WTC11 (cell line): ENCODE measurements around the gene POMGNT2.

ENCODE experiments used
- JUN ChIP-seq: sonication (generic); formaldehyde crosslinking; IDR thresholded peaks from 2 replicates; pipeline ENCODE4 v1.8.0; 2023; ENCODE audit warnings: mild to moderate bottlenecking, missing genetic modification reagents
- MYBL2 ChIP-seq: sonication (generic); formaldehyde crosslinking; IDR thresholded peaks from 2 replicates; pipeline ENCODE4 v1.8.1; 2023; ENCODE audit warnings: mild to moderate bottlenecking, moderate library complexity, missing genetic modification reagents
- NFE2L1 ChIP-seq: sonication (generic); formaldehyde crosslinking; IDR thresholded peaks from 2 replicates; pipeline ENCODE4 v1.8.1; 2023; ENCODE audit warnings: missing genetic modification reagents
- NR2C2 ChIP-seq: sonication (generic); formaldehyde crosslinking; IDR thresholded peaks from 2 replicates; pipeline ENCODE4 v1.8.0; 2022; ENCODE audit warnings: mild to moderate bottlenecking, missing genetic modification reagents
- TP53 ChIP-seq: sonication (generic); formaldehyde crosslinking; IDR thresholded peaks from 2 replicates; pipeline ENCODE4 v1.8.1; 2023; ENCODE audit warnings: mild to moderate bottlenecking, missing genetic modification reagents
- ZBTB43 ChIP-seq: sonication (generic); formaldehyde crosslinking; IDR thresholded peaks from 2 replicates; pipeline ENCODE4 v1.8.1; 2023; ENCODE audit warnings: mild to moderate bottlenecking, missing genetic modification reagents
- ZNF121 ChIP-seq: sonication (generic); formaldehyde crosslinking; IDR thresholded peaks from 2 replicates; pipeline ENCODE4 v1.8.0; 2023; ENCODE audit warnings: missing genetic modification reagents
- ZNF671 ChIP-seq: fragments of 250-450 bp; sonication (Bioruptor Pico); IDR thresholded peaks from 2 replicates; pipeline ENCODE4 v1.8.0; 2021; ENCODE audit warnings: mild to moderate bottlenecking
- TF ChIP-seq, protein P1 (sequence below): fragments of 250-450 bp; sonication (Bioruptor Pico); IDR thresholded peaks from 2 replicates; pipeline ENCODE4 v1.9.0; 2021; ENCODE audit warnings: moderate library complexity, mild to moderate bottlenecking, inconsistent platforms, borderline replicate concordance
- TF ChIP-seq, protein P2 (sequence below): fragments of 200-600 bp; IDR thresholded peaks from 2 replicates; pipeline ENCODE4 v1.8.0; 2022; ENCODE audit warnings: antibody characterized with exemption
- TF ChIP-seq, protein P3 (sequence below): sonication (generic); formaldehyde crosslinking; IDR thresholded peaks from 2 replicates; pipeline ENCODE4 v1.8.1; 2023; ENCODE audit warnings: mild to moderate bottlenecking, missing genetic modification reagents, moderate library complexity
- TF ChIP-seq, protein P4 (sequence below): fragments of 250-450 bp; sonication (Bioruptor Pico); IDR thresholded peaks from 2 replicates; pipeline ENCODE4 v1.9.0; 2021; ENCODE audit warnings: mild to moderate bottlenecking, borderline replicate concordance
- TF ChIP-seq, protein P5 (sequence below): sonication (generic); formaldehyde crosslinking; IDR thresholded peaks from 2 replicates; pipeline ENCODE4 v1.8.0; 2022; ENCODE audit warnings: missing genetic modification reagents

GRCh38 chr3:43046583-43046982 is 59.3 kb downstream of the POMGNT2 start:
- TF ChIP-seq, protein P1, sequence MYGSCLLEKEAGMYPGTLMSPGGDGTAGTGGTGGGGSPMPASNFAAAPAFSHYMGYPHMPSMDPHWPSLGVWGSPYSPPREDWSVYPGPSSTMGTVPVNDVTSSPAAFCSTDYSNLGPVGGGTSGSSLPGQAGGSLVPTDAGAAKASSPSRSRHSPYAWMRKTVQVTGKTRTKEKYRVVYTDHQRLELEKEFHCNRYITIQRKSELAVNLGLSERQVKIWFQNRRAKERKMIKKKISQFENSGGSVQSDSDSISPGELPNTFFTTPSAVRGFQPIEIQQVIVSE: no peak
- TF ChIP-seq, protein P2, sequence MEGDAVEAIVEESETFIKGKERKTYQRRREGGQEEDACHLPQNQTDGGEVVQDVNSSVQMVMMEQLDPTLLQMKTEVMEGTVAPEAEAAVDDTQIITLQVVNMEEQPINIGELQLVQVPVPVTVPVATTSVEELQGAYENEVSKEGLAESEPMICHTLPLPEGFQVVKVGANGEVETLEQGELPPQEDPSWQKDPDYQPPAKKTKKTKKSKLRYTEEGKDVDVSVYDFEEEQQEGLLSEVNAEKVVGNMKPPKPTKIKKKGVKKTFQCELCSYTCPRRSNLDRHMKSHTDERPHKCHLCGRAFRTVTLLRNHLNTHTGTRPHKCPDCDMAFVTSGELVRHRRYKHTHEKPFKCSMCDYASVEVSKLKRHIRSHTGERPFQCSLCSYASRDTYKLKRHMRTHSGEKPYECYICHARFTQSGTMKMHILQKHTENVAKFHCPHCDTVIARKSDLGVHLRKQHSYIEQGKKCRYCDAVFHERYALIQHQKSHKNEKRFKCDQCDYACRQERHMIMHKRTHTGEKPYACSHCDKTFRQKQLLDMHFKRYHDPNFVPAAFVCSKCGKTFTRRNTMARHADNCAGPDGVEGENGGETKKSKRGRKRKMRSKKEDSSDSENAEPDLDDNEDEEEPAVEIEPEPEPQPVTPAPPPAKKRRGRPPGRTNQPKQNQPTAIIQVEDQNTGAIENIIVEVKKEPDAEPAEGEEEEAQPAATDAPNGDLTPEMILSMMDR: no peak
- TF ChIP-seq, protein P3, sequence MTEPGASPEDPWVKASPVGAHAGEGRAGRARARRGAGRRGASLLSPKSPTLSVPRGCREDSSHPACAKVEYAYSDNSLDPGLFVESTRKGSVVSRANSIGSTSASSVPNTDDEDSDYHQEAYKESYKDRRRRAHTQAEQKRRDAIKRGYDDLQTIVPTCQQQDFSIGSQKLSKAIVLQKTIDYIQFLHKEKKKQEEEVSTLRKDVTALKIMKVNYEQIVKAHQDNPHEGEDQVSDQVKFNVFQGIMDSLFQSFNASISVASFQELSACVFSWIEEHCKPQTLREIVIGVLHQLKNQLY (CRISPR knock-in tag): no peak
- TF ChIP-seq ZNF121 (CRISPR knock-in tag) (no peak), ZBTB43 (CRISPR knock-in tag) (no peak), TP53 (CRISPR knock-in tag) (no peak), MYBL2 (CRISPR knock-in tag) (no peak), ZNF671 (CRISPR knock-in tag) (no peak), JUN (no peak), NFE2L1 (CRISPR knock-in tag) (no peak), NR2C2 (CRISPR knock-in tag) (no peak)
- TF ChIP-seq, protein P4, sequence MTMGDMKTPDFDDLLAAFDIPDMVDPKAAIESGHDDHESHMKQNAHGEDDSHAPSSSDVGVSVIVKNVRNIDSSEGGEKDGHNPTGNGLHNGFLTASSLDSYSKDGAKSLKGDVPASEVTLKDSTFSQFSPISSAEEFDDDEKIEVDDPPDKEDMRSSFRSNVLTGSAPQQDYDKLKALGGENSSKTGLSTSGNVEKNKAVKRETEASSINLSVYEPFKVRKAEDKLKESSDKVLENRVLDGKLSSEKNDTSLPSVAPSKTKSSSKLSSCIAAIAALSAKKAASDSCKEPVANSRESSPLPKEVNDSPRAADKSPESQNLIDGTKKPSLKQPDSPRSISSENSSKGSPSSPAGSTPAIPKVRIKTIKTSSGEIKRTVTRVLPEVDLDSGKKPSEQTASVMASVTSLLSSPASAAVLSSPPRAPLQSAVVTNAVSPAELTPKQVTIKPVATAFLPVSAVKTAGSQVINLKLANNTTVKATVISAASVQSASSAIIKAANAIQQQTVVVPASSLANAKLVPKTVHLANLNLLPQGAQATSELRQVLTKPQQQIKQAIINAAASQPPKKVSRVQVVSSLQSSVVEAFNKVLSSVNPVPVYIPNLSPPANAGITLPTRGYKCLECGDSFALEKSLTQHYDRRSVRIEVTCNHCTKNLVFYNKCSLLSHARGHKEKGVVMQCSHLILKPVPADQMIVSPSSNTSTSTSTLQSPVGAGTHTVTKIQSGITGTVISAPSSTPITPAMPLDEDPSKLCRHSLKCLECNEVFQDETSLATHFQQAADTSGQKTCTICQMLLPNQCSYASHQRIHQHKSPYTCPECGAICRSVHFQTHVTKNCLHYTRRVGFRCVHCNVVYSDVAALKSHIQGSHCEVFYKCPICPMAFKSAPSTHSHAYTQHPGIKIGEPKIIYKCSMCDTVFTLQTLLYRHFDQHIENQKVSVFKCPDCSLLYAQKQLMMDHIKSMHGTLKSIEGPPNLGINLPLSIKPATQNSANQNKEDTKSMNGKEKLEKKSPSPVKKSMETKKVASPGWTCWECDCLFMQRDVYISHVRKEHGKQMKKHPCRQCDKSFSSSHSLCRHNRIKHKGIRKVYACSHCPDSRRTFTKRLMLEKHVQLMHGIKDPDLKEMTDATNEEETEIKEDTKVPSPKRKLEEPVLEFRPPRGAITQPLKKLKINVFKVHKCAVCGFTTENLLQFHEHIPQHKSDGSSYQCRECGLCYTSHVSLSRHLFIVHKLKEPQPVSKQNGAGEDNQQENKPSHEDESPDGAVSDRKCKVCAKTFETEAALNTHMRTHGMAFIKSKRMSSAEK (CRISPR knock-in tag): no peak
- TF ChIP-seq, protein P5, sequence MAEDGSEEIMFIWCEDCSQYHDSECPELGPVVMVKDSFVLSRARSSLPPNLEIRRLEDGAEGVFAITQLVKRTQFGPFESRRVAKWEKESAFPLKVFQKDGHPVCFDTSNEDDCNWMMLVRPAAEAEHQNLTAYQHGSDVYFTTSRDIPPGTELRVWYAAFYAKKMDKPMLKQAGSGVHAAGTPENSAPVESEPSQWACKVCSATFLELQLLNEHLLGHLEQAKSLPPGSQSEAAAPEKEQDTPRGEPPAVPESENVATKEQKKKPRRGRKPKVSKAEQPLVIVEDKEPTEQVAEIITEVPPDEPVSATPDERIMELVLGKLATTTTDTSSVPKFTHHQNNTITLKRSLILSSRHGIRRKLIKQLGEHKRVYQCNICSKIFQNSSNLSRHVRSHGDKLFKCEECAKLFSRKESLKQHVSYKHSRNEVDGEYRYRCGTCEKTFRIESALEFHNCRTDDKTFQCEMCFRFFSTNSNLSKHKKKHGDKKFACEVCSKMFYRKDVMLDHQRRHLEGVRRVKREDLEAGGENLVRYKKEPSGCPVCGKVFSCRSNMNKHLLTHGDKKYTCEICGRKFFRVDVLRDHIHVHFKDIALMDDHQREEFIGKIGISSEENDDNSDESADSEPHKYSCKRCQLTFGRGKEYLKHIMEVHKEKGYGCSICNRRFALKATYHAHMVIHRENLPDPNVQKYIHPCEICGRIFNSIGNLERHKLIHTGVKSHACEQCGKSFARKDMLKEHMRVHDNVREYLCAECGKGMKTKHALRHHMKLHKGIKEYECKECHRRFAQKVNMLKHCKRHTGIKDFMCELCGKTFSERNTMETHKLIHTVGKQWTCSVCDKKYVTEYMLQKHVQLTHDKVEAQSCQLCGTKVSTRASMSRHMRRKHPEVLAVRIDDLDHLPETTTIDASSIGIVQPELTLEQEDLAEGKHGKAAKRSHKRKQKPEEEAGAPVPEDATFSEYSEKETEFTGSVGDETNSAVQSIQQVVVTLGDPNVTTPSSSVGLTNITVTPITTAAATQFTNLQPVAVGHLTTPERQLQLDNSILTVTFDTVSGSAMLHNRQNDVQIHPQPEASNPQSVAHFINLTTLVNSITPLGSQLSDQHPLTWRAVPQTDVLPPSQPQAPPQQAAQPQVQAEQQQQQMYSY (CRISPR knock-in tag): no peak
